DMS53 treated with DMSO at 0.1 percent for 48 hours (cell line): ENCODE measurements around the gene RND3.

Source experiments
- DNase-seq: peaks from one replicate; lab custom pipeline; 2025; ENCODE audit not compliant: unreplicated experiment; lab: John Stamatoyannopoulos, UW

RND3 gene

GRCh38 chr2:150445398-150445797 is 42.1 kb downstream of the RND3 start:
- no peak for DNase-seq

- no peak for DNase-seq
Measured at GRCh38 chr2:150442484-150442883, 45.0 kb downstream of the RND3 start.

GRCh38 chr2:150441784-150442183 is 45.7 kb downstream of the RND3 start:
- DNase-seq: no peak

- no peak for DNase-seq
Measured at GRCh38 chr2:150441226-150441625, 46.2 kb downstream of the RND3 start.

- DNase-seq: no peak
Measured at GRCh38 chr2:150438654-150439053, 48.8 kb downstream of the RND3 start.

GRCh38 chr2:150438041-150438440 is 49.4 kb downstream of the RND3 start:
- no peak for DNase-seq

- DNase-seq: no peak
Measured at GRCh38 chr2:150432312-150432625, 55.2 kb downstream of the RND3 start.

GRCh38 chr2:150431561-150432311 is 55.7 kb downstream of the RND3 start:
- no peak for DNase-seq

GRCh38 chr2:150429384-150429961 is 58.0 kb downstream of the RND3 start:
- no peak for DNase-seq

GRCh38 chr2:150428641-150429040 is 58.8 kb downstream of the RND3 start:
- no peak for DNase-seq

GRCh38 chr2:150427298-150427697 is 60.2 kb downstream of the RND3 start:
- no peak for DNase-seq

GRCh38 chr2:150426724-150427123 is 60.7 kb downstream of the RND3 start:
- DNase-seq: no peak

- no peak for DNase-seq
Measured at GRCh38 chr2:150426315-150426714, 61.2 kb downstream of the RND3 start.

- DNase-seq: no peak
Measured at GRCh38 chr2:150425121-150425955, 62.1 kb downstream of the RND3 start.

- DNase-seq: no peak
Measured at GRCh38 chr2:150424406-150424805, 63.1 kb downstream of the RND3 start.

GRCh38 chr2:150421126-150421651 is 66.3 kb downstream of the RND3 start:
- no peak for DNase-seq

- no peak for DNase-seq
Measured at GRCh38 chr2:150418916-150419315, 68.6 kb downstream of the RND3 start.
